Lower leg skin (tissue), 3 donors: ENCODE measurements around the gene ZBTB42.

Source experiments
- POLR2A ChIP-seq, 2 donors: fragments of 450-650 bp; IDR thresholded peaks; one replicate each; pipeline ENCODE4 v1.6.1; 2016 to 2017; ENCODE audit warnings: antibody characterized with exemption in 2 of 2, mild to moderate bottlenecking in 1 of 2, moderate library complexity in 1 of 2
- TF ChIP-seq, protein P1 (sequence below), 3 donors: fragments of 450-650 bp; IDR thresholded peaks; one replicate each; pipeline ENCODE4 v1.5.1; 2016; ENCODE audit warnings: antibody characterized with exemption in 3 of 3, mild to moderate bottlenecking in 3 of 3, moderate library complexity in 2 of 3

DNA sequence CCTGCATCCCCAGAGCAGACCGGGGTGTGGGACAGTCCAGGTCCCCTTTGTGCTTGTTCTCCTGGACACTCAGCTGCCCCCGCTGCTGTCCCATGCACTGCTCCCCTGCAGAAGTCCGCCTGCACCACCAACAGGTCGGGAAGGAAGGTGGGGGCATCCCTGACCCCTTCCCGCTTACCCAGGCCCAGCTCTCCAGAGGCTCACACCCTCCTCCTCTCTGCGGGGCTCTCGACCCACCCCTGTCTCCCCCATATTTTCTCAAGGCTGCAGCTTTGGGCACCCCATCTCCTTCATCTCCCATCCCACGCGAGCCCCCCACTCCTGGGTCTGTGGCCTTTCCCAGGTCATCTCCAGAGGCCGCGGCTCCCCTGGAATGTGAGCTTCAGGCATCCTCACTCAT is 9.4 kb downstream of the ZBTB42 start:
- TF ChIP-seq, protein P1, sequence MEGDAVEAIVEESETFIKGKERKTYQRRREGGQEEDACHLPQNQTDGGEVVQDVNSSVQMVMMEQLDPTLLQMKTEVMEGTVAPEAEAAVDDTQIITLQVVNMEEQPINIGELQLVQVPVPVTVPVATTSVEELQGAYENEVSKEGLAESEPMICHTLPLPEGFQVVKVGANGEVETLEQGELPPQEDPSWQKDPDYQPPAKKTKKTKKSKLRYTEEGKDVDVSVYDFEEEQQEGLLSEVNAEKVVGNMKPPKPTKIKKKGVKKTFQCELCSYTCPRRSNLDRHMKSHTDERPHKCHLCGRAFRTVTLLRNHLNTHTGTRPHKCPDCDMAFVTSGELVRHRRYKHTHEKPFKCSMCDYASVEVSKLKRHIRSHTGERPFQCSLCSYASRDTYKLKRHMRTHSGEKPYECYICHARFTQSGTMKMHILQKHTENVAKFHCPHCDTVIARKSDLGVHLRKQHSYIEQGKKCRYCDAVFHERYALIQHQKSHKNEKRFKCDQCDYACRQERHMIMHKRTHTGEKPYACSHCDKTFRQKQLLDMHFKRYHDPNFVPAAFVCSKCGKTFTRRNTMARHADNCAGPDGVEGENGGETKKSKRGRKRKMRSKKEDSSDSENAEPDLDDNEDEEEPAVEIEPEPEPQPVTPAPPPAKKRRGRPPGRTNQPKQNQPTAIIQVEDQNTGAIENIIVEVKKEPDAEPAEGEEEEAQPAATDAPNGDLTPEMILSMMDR (IDR thresholded peaks at IDR 0.05) = no peak
- TF ChIP-seq POLR2A (IDR thresholded peaks at IDR 0.05) = no peak
